ENCODE results near the gene WWC2.

GRCh38 chr4:183242291-183242690 is 143.2 kb downstream of the WWC2 start:
- TF ChIP-seq, protein P1, sequence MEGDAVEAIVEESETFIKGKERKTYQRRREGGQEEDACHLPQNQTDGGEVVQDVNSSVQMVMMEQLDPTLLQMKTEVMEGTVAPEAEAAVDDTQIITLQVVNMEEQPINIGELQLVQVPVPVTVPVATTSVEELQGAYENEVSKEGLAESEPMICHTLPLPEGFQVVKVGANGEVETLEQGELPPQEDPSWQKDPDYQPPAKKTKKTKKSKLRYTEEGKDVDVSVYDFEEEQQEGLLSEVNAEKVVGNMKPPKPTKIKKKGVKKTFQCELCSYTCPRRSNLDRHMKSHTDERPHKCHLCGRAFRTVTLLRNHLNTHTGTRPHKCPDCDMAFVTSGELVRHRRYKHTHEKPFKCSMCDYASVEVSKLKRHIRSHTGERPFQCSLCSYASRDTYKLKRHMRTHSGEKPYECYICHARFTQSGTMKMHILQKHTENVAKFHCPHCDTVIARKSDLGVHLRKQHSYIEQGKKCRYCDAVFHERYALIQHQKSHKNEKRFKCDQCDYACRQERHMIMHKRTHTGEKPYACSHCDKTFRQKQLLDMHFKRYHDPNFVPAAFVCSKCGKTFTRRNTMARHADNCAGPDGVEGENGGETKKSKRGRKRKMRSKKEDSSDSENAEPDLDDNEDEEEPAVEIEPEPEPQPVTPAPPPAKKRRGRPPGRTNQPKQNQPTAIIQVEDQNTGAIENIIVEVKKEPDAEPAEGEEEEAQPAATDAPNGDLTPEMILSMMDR (IDR thresholded peaks at IDR 0.05; ENCODE audit: low read depth, low read length, poor library complexity, severe bottlenecking), result no peak
- no peak for TF ChIP-seq EZH2phosphoT487 (IDR thresholded peaks at IDR 0.05; ENCODE audit: borderline replicate concordance, low read length)

Data from DOHH2 (cell line).